ENCODE measurements around the gene EEF1AKMT4. TPM values are rescaled to one million over a fixed set of nuclear protein-coding genes. Genes with fewer than 3 reads are reported as not detected.
A peak's percentile ranks its signal among the peaks of the same experiment; 100 is the strongest.

EEF1AKMT4 gene
- total and polyA plus RNA-seq, 4 donors: 0.41 to 3.0 (median 1.6) TPM

- Histone ChIP-seq H3K4me3 (ENCODE audit: low read length in 2 of 2) (no peak overlapping the region), H3K9me3 (ENCODE audit: control insufficient read depth, low read length) (no peaks in the 10 kb centered on the region), H3K4me1 (ENCODE audit: control insufficient read depth in 1 of 2, insufficient read depth in 2 of 2, low read length in 2 of 2) (no peaks in the 10 kb centered on the region), H3K27me3 (ENCODE audit: control insufficient read depth in 1 of 2, insufficient read depth in 2 of 2, low read length in 1 of 2) (no peaks in the 10 kb centered on the region), H3K27ac (ENCODE audit: low read depth in 1 of 2, low read length in 2 of 2) (no peak overlapping the region), H3K36me3 (ENCODE audit: control insufficient read depth in 1 of 2, insufficient read depth in 2 of 2, low read length in 1 of 2) (no peaks in the 10 kb centered on the region)
- intact Hi-C loops (cut with DNase I): no loop called here
- DNase-seq (no peak), ATAC-seq (ENCODE audit: low FRiP score) (no peak)
- WGBS, 2 donors: 86 to 87% methylated on average over 20 to 23 of the region's 23 CpGs
These were observed 16.2 kb upstream of the EEF1AKMT4 start for GRCh38 chr3:184233127-184233843.

DNA sequence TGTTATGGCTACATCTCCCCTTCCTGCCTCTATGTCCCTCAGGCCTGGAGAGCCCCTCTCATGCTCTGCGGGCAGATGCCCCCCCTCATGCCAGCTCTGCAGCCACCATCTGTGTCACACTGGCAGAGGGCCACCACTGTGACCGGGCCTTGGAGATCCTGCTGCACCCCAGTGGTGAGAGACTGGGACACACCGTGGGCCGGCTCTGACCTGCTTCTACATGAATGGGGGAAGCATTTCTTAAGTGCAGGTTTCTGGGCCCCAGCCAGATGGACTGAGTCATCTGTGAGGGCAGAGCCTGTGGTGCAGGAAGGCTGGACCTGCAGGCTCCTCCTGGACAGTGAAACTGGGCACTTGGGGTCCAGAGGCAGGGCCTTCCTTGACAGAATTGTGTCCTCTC, 15.2 kb upstream of the EEF1AKMT4 start:
- DNase-seq (peak in 1 of 2 donors; percentile 82), ATAC-seq (ENCODE audit: low FRiP score) (no peak)
- 14 to 19% methylated on average over 4 of the region's 4 CpGs for WGBS, 2 donors
- intact Hi-C loops (cut with DNase I): no loop called here
- Histone ChIP-seq H3K4me1 (ENCODE audit: control insufficient read depth in 1 of 2, insufficient read depth in 2 of 2, low read length in 2 of 2) (no peaks in the 10 kb centered on the region), H3K36me3 (ENCODE audit: control insufficient read depth in 1 of 2, insufficient read depth in 2 of 2, low read length in 1 of 2) (no peaks in the 10 kb centered on the region), H3K4me3 (ENCODE audit: low read length in 2 of 2) (no peak overlapping the region), H3K27ac (ENCODE audit: low read depth in 1 of 2, low read length in 2 of 2) (no peak overlapping the region), H3K27me3 (ENCODE audit: control insufficient read depth in 1 of 2, insufficient read depth in 2 of 2, low read length in 1 of 2) (no peaks in the 10 kb centered on the region), H3K9me3 (ENCODE audit: control insufficient read depth, low read length) (no peaks in the 10 kb centered on the region)

- no peak for DNase-seq
- no peak overlapping the region for H3K4me3 ChIP-seq (ENCODE audit: low read length in 2 of 2)
- no peaks in the 10 kb centered on the region for H3K27me3 ChIP-seq (ENCODE audit: control insufficient read depth in 1 of 2, insufficient read depth in 2 of 2, low read length in 1 of 2)
- no peaks in the 10 kb centered on the region for H3K4me1 ChIP-seq (ENCODE audit: control insufficient read depth in 1 of 2, insufficient read depth in 2 of 2, low read length in 2 of 2)
- H3K27ac ChIP-seq (ENCODE audit: low read depth in 1 of 2, low read length in 2 of 2): no peak overlapping the region
- WGBS, 2 donors: 83 to 86% methylated on average over 19 of the region's 19 CpGs
- no peaks in the 10 kb centered on the region for H3K36me3 ChIP-seq (ENCODE audit: control insufficient read depth in 1 of 2, insufficient read depth in 2 of 2, low read length in 1 of 2)
- intact Hi-C loops (cut with DNase I): no loop called here
- no peaks in the 10 kb centered on the region for H3K9me3 ChIP-seq (ENCODE audit: control insufficient read depth, low read length)
- ATAC-seq (ENCODE audit: low FRiP score): no peak
These were observed 14.6 kb upstream of the EEF1AKMT4 start for GRCh38 chr3:184234671-184235380.

- WGBS, 2 donors: 76 to 78% methylated on average over 4 of the region's 4 CpGs
- DNase-seq: no peak
- Histone ChIP-seq H3K4me3 (ENCODE audit: low read length in 2 of 2) (no peak overlapping the region), H3K9me3 (ENCODE audit: control insufficient read depth, low read length) (no peaks in the 10 kb centered on the region), H3K36me3 (ENCODE audit: control insufficient read depth in 1 of 2, insufficient read depth in 2 of 2, low read length in 1 of 2) (no peaks in the 10 kb centered on the region), H3K27ac (ENCODE audit: low read depth in 1 of 2, low read length in 2 of 2) (no peak overlapping the region), H3K27me3 (ENCODE audit: control insufficient read depth in 1 of 2, insufficient read depth in 2 of 2, low read length in 1 of 2) (no peaks in the 10 kb centered on the region), H3K4me1 (ENCODE audit: control insufficient read depth in 1 of 2, insufficient read depth in 2 of 2, low read length in 2 of 2) (no peaks in the 10 kb centered on the region)
- intact Hi-C loops (cut with DNase I): no loop called here
- no peak for ATAC-seq (ENCODE audit: low FRiP score)
These were observed 14.0 kb upstream of the EEF1AKMT4 start for GRCh38 chr3:184235381-184236032.

DNA sequence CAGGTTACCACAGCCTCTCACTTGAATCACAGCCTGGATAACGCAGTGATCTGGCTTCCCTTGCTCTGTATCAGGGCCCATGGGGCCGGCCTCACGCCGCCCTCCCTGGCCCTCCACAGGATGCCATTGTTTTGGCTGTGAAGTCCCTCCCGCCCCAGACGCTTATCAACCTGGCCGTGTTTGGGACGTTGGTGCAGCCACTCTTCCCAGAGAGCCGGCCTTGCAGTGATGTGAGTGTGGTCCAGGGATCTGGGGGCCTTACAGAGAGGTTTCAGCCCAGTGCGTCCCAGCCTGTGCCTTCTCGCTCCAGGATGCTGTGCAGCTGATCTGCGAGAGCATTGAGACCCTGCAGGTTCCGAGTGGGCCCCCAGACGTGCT, 13.4 kb upstream of the EEF1AKMT4 start:
- no peaks in the 10 kb centered on the region for H3K9me3 ChIP-seq (ENCODE audit: control insufficient read depth, low read length)
- WGBS, 2 donors: 52% methylated on average over 14 of the region's 14 CpGs
- H3K4me1 ChIP-seq (ENCODE audit: control insufficient read depth in 1 of 2, insufficient read depth in 2 of 2, low read length in 2 of 2): no peaks in the 10 kb centered on the region
- H3K4me3 ChIP-seq (ENCODE audit: low read length in 2 of 2): no peak overlapping the region
- no peaks in the 10 kb centered on the region for H3K27me3 ChIP-seq (ENCODE audit: control insufficient read depth in 1 of 2, insufficient read depth in 2 of 2, low read length in 1 of 2)
- intact Hi-C loops (cut with DNase I): no loop called here
- ATAC-seq (ENCODE audit: low FRiP score) (no peak), DNase-seq (no peak)
- H3K27ac ChIP-seq (ENCODE audit: low read depth in 1 of 2, low read length in 2 of 2): no peak overlapping the region
- no peaks in the 10 kb centered on the region for H3K36me3 ChIP-seq (ENCODE audit: control insufficient read depth in 1 of 2, insufficient read depth in 2 of 2, low read length in 1 of 2)

DNA sequence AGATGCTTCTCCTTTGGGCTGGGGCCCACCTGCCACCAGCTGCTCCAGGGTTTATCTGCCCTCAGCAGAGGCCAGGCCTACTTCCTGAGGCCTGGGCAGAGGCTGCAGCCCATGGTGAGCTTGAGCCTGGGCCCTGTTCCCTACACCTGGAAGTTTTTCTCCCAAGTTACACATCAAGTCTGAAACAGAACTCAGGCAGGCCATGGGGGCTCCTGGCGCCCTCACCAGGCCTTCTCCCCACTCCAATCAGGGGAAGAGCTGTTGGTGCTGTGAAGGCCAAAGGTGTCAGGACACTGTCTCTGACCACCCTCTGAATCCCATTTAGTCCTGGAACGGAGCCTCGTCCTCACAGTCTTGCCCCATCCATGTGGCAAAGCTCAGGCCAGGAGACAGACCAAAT, 12.8 kb upstream of the EEF1AKMT4 start:
- WGBS, 2 donors: 76% methylated on average over 3 of the region's 3 CpGs
- intact Hi-C loops (cut with DNase I): no loop called here
- DNase-seq (no peak), ATAC-seq (ENCODE audit: low FRiP score) (no peak)
- Histone ChIP-seq H3K4me1 (ENCODE audit: control insufficient read depth in 1 of 2, insufficient read depth in 2 of 2, low read length in 2 of 2) (no peaks in the 10 kb centered on the region), H3K36me3 (ENCODE audit: control insufficient read depth in 1 of 2, insufficient read depth in 2 of 2, low read length in 1 of 2) (no peaks in the 10 kb centered on the region), H3K27ac (ENCODE audit: low read depth in 1 of 2, low read length in 2 of 2) (no peak overlapping the region), H3K27me3 (ENCODE audit: control insufficient read depth in 1 of 2, insufficient read depth in 2 of 2, low read length in 1 of 2) (no peaks in the 10 kb centered on the region), H3K4me3 (ENCODE audit: low read length in 2 of 2) (no peak overlapping the region), H3K9me3 (ENCODE audit: control insufficient read depth, low read length) (no peaks in the 10 kb centered on the region)

GRCh38 chr3:184237211-184237610, 12.3 kb upstream of the EEF1AKMT4 start:
- Histone ChIP-seq H3K9me3 (ENCODE audit: control insufficient read depth, low read length) (no peaks in the 10 kb centered on the region), H3K4me3 (ENCODE audit: low read length in 2 of 2) (no peak overlapping the region), H3K4me1 (ENCODE audit: control insufficient read depth in 1 of 2, insufficient read depth in 2 of 2, low read length in 2 of 2) (no peaks in the 10 kb centered on the region), H3K27me3 (ENCODE audit: control insufficient read depth in 1 of 2, insufficient read depth in 2 of 2, low read length in 1 of 2) (no peaks in the 10 kb centered on the region), H3K27ac (ENCODE audit: low read depth in 1 of 2, low read length in 2 of 2) (no peak overlapping the region), H3K36me3 (ENCODE audit: control insufficient read depth in 1 of 2, insufficient read depth in 2 of 2, low read length in 1 of 2) (no peaks in the 10 kb centered on the region)
- DNase-seq (no peak), ATAC-seq (ENCODE audit: low FRiP score) (no peak)
- 70 to 74% methylated on average over 7 of the region's 7 CpGs for WGBS, 2 donors
- intact Hi-C loops (cut with DNase I): no loop called here

- H3K4me3 ChIP-seq (ENCODE audit: low read length in 2 of 2): no peak overlapping the region
- H3K27ac ChIP-seq (ENCODE audit: low read depth in 1 of 2, low read length in 2 of 2): no peak overlapping the region
- no peaks in the 10 kb centered on the region for H3K27me3 ChIP-seq (ENCODE audit: control insufficient read depth in 1 of 2, insufficient read depth in 2 of 2, low read length in 1 of 2)
- ATAC-seq (ENCODE audit: low FRiP score) (no peak), DNase-seq (no peak)
- intact Hi-C loops (cut with DNase I): no loop called here
- H3K36me3 ChIP-seq (ENCODE audit: control insufficient read depth in 1 of 2, insufficient read depth in 2 of 2, low read length in 1 of 2): peaks cover 0 to under 1% of the 10 kb centered on the region in 2 donors
- H3K9me3 ChIP-seq (ENCODE audit: control insufficient read depth, low read length): no peaks in the 10 kb centered on the region
- WGBS, 2 donors: 23 to 25% methylated on average over 1 of the region's 1 CpG
- no peaks in the 10 kb centered on the region for H3K4me1 ChIP-seq (ENCODE audit: control insufficient read depth in 1 of 2, insufficient read depth in 2 of 2, low read length in 2 of 2)
These were observed 11.7 kb upstream of the EEF1AKMT4 start for GRCh38 chr3:184237807-184238206.

All from aorta (tissue), 5 donors.